HEK293T (cell line): ENCODE results near the gene FBXL17.

Source experiments
- CTCF ChIA-PET: fragments of 350-600 bp; formaldehyde crosslinking; extraction: SDS; loops from one replicate; lab custom pipeline; 2021; ENCODE audit warnings: antibody characterized with exemption, inconsistent platforms; lab: Yijun Ruan, JAX
- POLR2A ChIA-PET: fragments of 350-600 bp; formaldehyde crosslinking; extraction: SDS; loops from one replicate; lab custom pipeline; 2020; ENCODE audit warnings: antibody characterized with exemption, inconsistent platforms; lab: Yijun Ruan, JAX
- DNase-seq: peaks from one replicate; pipeline ENCODE4 v3.0.0; 2012; ENCODE audit warnings: mixed read lengths; ENCODE audit errors: extremely low spot score
- ARNT ChIP-seq: fragments of 450-650 bp; IDR thresholded peaks from 2 replicates; pipeline ENCODE4 v1.6.1; 2017; ENCODE audit warnings: mild to moderate bottlenecking
- BHLHE40 ChIP-seq: fragments of 450-650 bp; IDR thresholded peaks from 2 replicates; pipeline ENCODE4 v1.6.1; 2016; ENCODE audit warnings: mild to moderate bottlenecking, moderate library complexity, borderline replicate concordance
- CTBP1 ChIP-seq: fragments of 450-650 bp; IDR thresholded peaks from 2 replicates; pipeline ENCODE4 v1.6.1; 2016; ENCODE audit warnings: borderline replicate concordance
- ELF4 ChIP-seq: fragments of 450-650 bp; IDR thresholded peaks from 2 replicates; pipeline ENCODE4 v1.6.1; 2017; ENCODE audit warnings: antibody characterized with exemption
- FOXA1 ChIP-seq: fragments of 450-650 bp; IDR thresholded peaks from 2 replicates; pipeline ENCODE4 v1.6.1; 2016; ENCODE audit warnings: mild to moderate bottlenecking
- FOXK2 ChIP-seq: fragments of 450-650 bp; IDR thresholded peaks from 2 replicates; pipeline ENCODE4 v1.6.1; 2016; ENCODE audit warnings: mild to moderate bottlenecking
- FOXM1 ChIP-seq: fragments of 450-650 bp; IDR thresholded peaks from 2 replicates; pipeline ENCODE4 v1.6.1; 2017; ENCODE audit warnings: mild to moderate bottlenecking, borderline replicate concordance
- HDGF ChIP-seq: fragments of 450-650 bp; IDR thresholded peaks from 2 replicates; pipeline ENCODE4 v1.6.1; 2017; ENCODE audit warnings: antibody characterized with exemption, borderline replicate concordance
- L3MBTL2 ChIP-seq: fragments of 450-650 bp; conservative IDR thresholded peaks from 2 replicates; pipeline ENCODE4 v1.6.1; 2016; ENCODE audit warnings: mild to moderate bottlenecking
- LEF1 ChIP-seq: fragments of 450-650 bp; IDR thresholded peaks from 2 replicates; pipeline ENCODE4 v1.6.1; 2017; ENCODE audit warnings: mild to moderate bottlenecking, borderline replicate concordance
- NFRKB ChIP-seq: fragments of 450-650 bp; IDR thresholded peaks from 2 replicates; pipeline ENCODE4 v1.6.1; 2016; ENCODE audit warnings: mild to moderate bottlenecking, moderate library complexity
- PKNOX1 ChIP-seq: fragments of 450-650 bp; IDR thresholded peaks from 2 replicates; pipeline ENCODE4 v1.6.1; 2016
- SP1 ChIP-seq: fragments of 450-650 bp; IDR thresholded peaks from 2 replicates; pipeline ENCODE4 v1.6.1; 2017
- SUZ12 ChIP-seq: fragments of 450-650 bp; IDR thresholded peaks from 2 replicates; pipeline ENCODE4 v1.6.1; 2016; ENCODE audit warnings: mild to moderate bottlenecking
- TARDBP ChIP-seq: fragments of 450-650 bp; IDR thresholded peaks from 2 replicates; pipeline ENCODE4 v1.6.1; 2016
- ZNF384 ChIP-seq: fragments of 450-650 bp; IDR thresholded peaks from 2 replicates; pipeline ENCODE4 v1.6.1; 2016

The FBXL17 gene

GRCh38 chr5:107831612-107832395 lies 550.1 kb downstream of the FBXL17 start:
- ChIA-PET POLR2A (no interaction called here), CTCF (no interaction called here)
- DNase-seq = peak; percentile 21
- TF ChIP-seq NFRKB = no peak
- TF ChIP-seq ARNT = peak; percentile 71
- peak; percentile 94 for TF ChIP-seq PKNOX1

GRCh38 chr5:107830750-107831149 lies 551.1 kb downstream of the FBXL17 start:
- POLR2A ChIA-PET = no interaction called here
- CTCF ChIA-PET = no interaction called here
- TF ChIP-seq ARNT = no peak
- TF ChIP-seq HDGF = no peak
- no peak for TF ChIP-seq SP1
- no peak for TF ChIP-seq BHLHE40
- TF ChIP-seq LEF1 = no peak
- TF ChIP-seq NFRKB = no peak
- no peak for TF ChIP-seq ZNF384

GRCh38 chr5:107826311-107827000 lies 555.4 kb downstream of the FBXL17 start:
- ChIA-PET CTCF (no interaction called here), POLR2A (no interaction called here)
- TF ChIP-seq FOXM1 (no peak), LEF1 (no peak), PKNOX1 (no peak), SP1 (no peak), BHLHE40 (no peak), ZNF384 (no peak)
- no peak for DNase-seq

More at GRCh38 chr5:107830750-107831149, 551.1 kb downstream of the FBXL17 start:
- DNase-seq = no peak

- no peak for DNase-seq
- POLR2A ChIA-PET = no interaction called here
- CTCF ChIA-PET = interaction anchor here (0.7 kb wide), 1 partner anchor 17 kb away, joined by 4 read pairs; no protein-coding TSS in a partner anchor
- TF ChIP-seq LEF1 (no peak), SP1 (no peak), CTBP1 (no peak), ELF4 (no peak), ZNF384 (no peak), HDGF (no peak), NFRKB (no peak), ARNT (no peak), L3MBTL2 (no peak), BHLHE40 (no peak), FOXA1 (no peak), TARDBP (no peak), FOXK2 (no peak), FOXM1 (no peak)
Observed at GRCh38 chr5:107824821-107825220, 557.1 kb downstream of the FBXL17 start.

GRCh38 chr5:107821288-107821687 lies 560.6 kb downstream of the FBXL17 start:
- TF ChIP-seq BHLHE40 = no peak
- TF ChIP-seq TARDBP = no peak
- no peak for TF ChIP-seq ARNT
- TF ChIP-seq PKNOX1 = no peak
- TF ChIP-seq SP1 = no peak
- TF ChIP-seq L3MBTL2 = no peak
- TF ChIP-seq FOXK2 = no peak
- TF ChIP-seq SUZ12 = no peak
- TF ChIP-seq ZNF384 = no peak
- no peak for TF ChIP-seq LEF1
- TF ChIP-seq FOXM1 = no peak
- TF ChIP-seq FOXA1 = no peak
- TF ChIP-seq CTBP1 = no peak
- no peak for TF ChIP-seq NFRKB
- no peak for TF ChIP-seq ELF4
- no peak for TF ChIP-seq HDGF
- DNase-seq = no peak
- ChIA-PET POLR2A (no interaction called here), CTCF (no interaction called here)

GRCh38 chr5:107820429-107820828 lies 561.5 kb downstream of the FBXL17 start:
- ChIA-PET POLR2A (no interaction called here), CTCF (no interaction called here)
- TF ChIP-seq FOXK2 (no peak), NFRKB (no peak), TARDBP (no peak), CTBP1 (no peak), ARNT (no peak), SP1 (no peak), ZNF384 (no peak)
- DNase-seq = no peak
